Naive B cell (primary cell): Measurements from ENCODE around the gene MARF1. TPM values are rescaled to one million over a fixed set of nuclear protein-coding genes. Genes with fewer than 3 reads are reported as not detected.

Experiments
- ATAC-seq, 2 donors: fragments of 150-1000 bp; cut with Tn5 transposase; 2 replicates each; pipeline ENCODE4 v1.10.0; 2021; ENCODE audit warnings: low read depth in 2 of 2, mild to moderate bottlenecking in 2 of 2, moderate library complexity in 2 of 2
- DNase-seq: peaks from one replicate; pipeline ENCODE4 v3.0.0; 2022
- H3K27ac Mint-ChIP-seq, 6 donors: one replicate each; pipeline ENCODE4 v1.8.0; 2020 to 2022; ENCODE audit warnings: mild to moderate bottlenecking in 6 of 6, mixed read lengths in 6 of 6, moderate library complexity in 5 of 6, inconsistent platforms in 2 of 6
- H3K27me3 Mint-ChIP-seq, 3 donors: one replicate each; pipeline ENCODE4 v1.8.0; 2021 to 2022; ENCODE audit warnings: mixed read lengths in 3 of 3, mild to moderate bottlenecking in 1 of 3
- H3K36me3 Mint-ChIP-seq, 2 donors: one replicate each; pipeline ENCODE4 v1.8.0; 2020 to 2022; ENCODE audit warnings: mixed read lengths in 2 of 2, inconsistent platforms in 1 of 2, mild to moderate bottlenecking in 1 of 2
- H3K4me1 Mint-ChIP-seq, 3 donors: one replicate each; pipeline ENCODE4 v1.8.0; 2020 to 2022; ENCODE audit warnings: mixed read lengths in 3 of 3, inconsistent platforms in 1 of 3, mild to moderate bottlenecking in 1 of 3, moderate library complexity in 1 of 3
- H3K4me3 Mint-ChIP-seq, 8 donors: one replicate each; pipeline ENCODE4 v1.8.0; 2020 to 2022; ENCODE audit warnings: mild to moderate bottlenecking in 8 of 8, mixed read lengths in 8 of 8, moderate library complexity in 8 of 8, inconsistent platforms in 2 of 8
- H3K9me3 Mint-ChIP-seq, 7 donors: one replicate each; pipeline ENCODE4 v1.8.0; 2020 to 2022; ENCODE audit warnings: mixed read lengths in 7 of 7, mild to moderate bottlenecking in 5 of 7, inconsistent platforms in 2 of 7, moderate library complexity in 1 of 7
- polyA plus RNA-seq, 6 donors: library from polyadenylated mRNA; unstranded; fragments of 300-500 nt; fragmentation: Illumina TruSeq; gene quantifications; one replicate each; pipeline ENCODE4 v1.2.3, GENCODE V29; 2021; ENCODE audit warnings: low read depth in 6 of 6

MARF1 gene
- polyA plus RNA-seq, 6 donors from 2014 or later = 28.6 to 54.3 (median 34.5) TPM

GRCh38 chr16:15599303-15600070, 43.5 kb downstream of the MARF1 start:
- H3K27me3 Mint-ChIP-seq = no peaks in the 10 kb centered on the region
- H3K9me3 Mint-ChIP-seq = no peaks in the 10 kb centered on the region
- peaks cover 65 to 66% of the 10 kb centered on the region in 2 donors for H3K36me3 Mint-ChIP-seq
- ATAC-seq = no peak
- H3K27ac Mint-ChIP-seq = peak overlapping the region in 2 of 6 donors; percentile 16 to 62
- H3K4me1 Mint-ChIP-seq = peaks cover 12 to 23% (median 16%) of the 10 kb centered on the region in 3 donors
- no peak overlapping the region for H3K4me3 Mint-ChIP-seq
- no peak for DNase-seq

GRCh38 chr16:15598648-15599190, 44.2 kb downstream of the MARF1 start:
- H3K9me3 Mint-ChIP-seq = no peaks in the 10 kb centered on the region
- ATAC-seq (no peak), DNase-seq (no peak)
- H3K4me1 Mint-ChIP-seq = peaks cover 13 to 23% (median 16%) of the 10 kb centered on the region in 3 donors
- H3K36me3 Mint-ChIP-seq = peaks cover 60 to 68% of the 10 kb centered on the region in 2 donors
- peak overlapping the region in 2 of 6 donors; percentile 62 to 94 for H3K27ac Mint-ChIP-seq
- no peaks in the 10 kb centered on the region for H3K27me3 Mint-ChIP-seq
- H3K4me3 Mint-ChIP-seq = no peak overlapping the region

GRCh38 chr16:15597822-15598647, 44.9 kb downstream of the MARF1 start:
- Mint-ChIP-seq H3K9me3 (no peaks in the 10 kb centered on the region), H3K4me1 (peaks cover 13 to 23% (median 22%) of the 10 kb centered on the region in 3 donors), H3K27me3 (no peaks in the 10 kb centered on the region), H3K4me3 (no peak overlapping the region), H3K36me3 (peaks cover 53 to 63% of the 10 kb centered on the region in 2 donors), H3K27ac (peak overlapping the region in 3 of 6 donors; percentile 47 to 69 (median 62))
- ATAC-seq (no peak), DNase-seq (no peak)

- H3K36me3 Mint-ChIP-seq = peaks cover 48 to 58% of the 10 kb centered on the region in 2 donors
- H3K4me1 Mint-ChIP-seq = peaks cover 19 to 32% (median 30%) of the 10 kb centered on the region in 3 donors
- DNase-seq (no peak), ATAC-seq (no peak)
- H3K4me3 Mint-ChIP-seq = no peak overlapping the region
- no peaks in the 10 kb centered on the region for H3K9me3 Mint-ChIP-seq
- peak overlapping the region in 1 of 6 donors; percentile 40 for H3K27ac Mint-ChIP-seq
- no peaks in the 10 kb centered on the region for H3K27me3 Mint-ChIP-seq
Observed at GRCh38 chr16:15597135-15597534, 45.8 kb downstream of the MARF1 start.

GRCh38 chr16:15594711-15595320, 48.1 kb downstream of the MARF1 start:
- DNase-seq = no peak
- Mint-ChIP-seq H3K27me3 (no peaks in the 10 kb centered on the region), H3K9me3 (no peaks in the 10 kb centered on the region), H3K27ac (peak overlapping the region; percentile 11 to 92 (median 76)), H3K4me3 (no peak overlapping the region), H3K36me3 (peaks cover 28 to 35% of the 10 kb centered on the region in 2 donors), H3K4me1 (peaks cover 28 to 53% (median 48%) of the 10 kb centered on the region in 3 donors)
- no peak for ATAC-seq

- Mint-ChIP-seq H3K27ac (peak overlapping the region in 3 of 6 donors; percentile 65 to 92 (median 66)), H3K27me3 (no peaks in the 10 kb centered on the region), H3K9me3 (no peaks in the 10 kb centered on the region), H3K4me1 (peaks cover 33 to 60% (median 55%) of the 10 kb centered on the region in 3 donors), H3K36me3 (peaks cover 22 to 26% of the 10 kb centered on the region in 2 donors), H3K4me3 (peak overlapping the region in 4 of 8 donors; percentile 3 to 64 (median 10))
- DNase-seq (no peak), ATAC-seq (no peak)
Observed at GRCh38 chr16:15593235-15593634, 49.7 kb downstream of the MARF1 start.

- peak overlapping the region in 4 of 8 donors; percentile 5 to 53 (median 35) for H3K4me3 Mint-ChIP-seq
- H3K27me3 Mint-ChIP-seq = no peaks in the 10 kb centered on the region
- no peaks in the 10 kb centered on the region for H3K9me3 Mint-ChIP-seq
- H3K4me1 Mint-ChIP-seq = peaks cover 33 to 60% (median 55%) of the 10 kb centered on the region in 3 donors
- H3K27ac Mint-ChIP-seq = peak overlapping the region in 4 of 6 donors; percentile 47 to 92 (median 82)
- peak; percentile 18 for DNase-seq
- peaks cover 22 to 34% of the 10 kb centered on the region in 2 donors for H3K36me3 Mint-ChIP-seq
- no peak for ATAC-seq
Observed at GRCh38 chr16:15592324-15592723, 50.6 kb downstream of the MARF1 start.

- no peaks in the 10 kb centered on the region for H3K27me3 Mint-ChIP-seq
- ATAC-seq (no peak), DNase-seq (no peak)
- H3K9me3 Mint-ChIP-seq = peaks cover 2 to 19% (median 9%) of the 10 kb centered on the region in 7 donors
- H3K27ac Mint-ChIP-seq = peak overlapping the region in 2 of 6 donors; percentile 36 to 82
- peaks cover 18 to 29% (median 26%) of the 10 kb centered on the region in 3 donors for H3K4me1 Mint-ChIP-seq
- peaks cover 6 to 30% of the 10 kb centered on the region in 2 donors for H3K36me3 Mint-ChIP-seq
- peak overlapping the region in 1 of 8 donors; percentile 61 for H3K4me3 Mint-ChIP-seq
Observed at GRCh38 chr16:15587152-15587825, 55.7 kb downstream of the MARF1 start.

GRCh38 chr16:15586716-15587115, 56.2 kb downstream of the MARF1 start:
- Mint-ChIP-seq H3K27me3 (no peaks in the 10 kb centered on the region), H3K36me3 (peaks cover 6 to 30% of the 10 kb centered on the region in 2 donors), H3K4me3 (peak overlapping the region in 1 of 8 donors; percentile 61), H3K9me3 (peaks cover 2 to 19% (median 9%) of the 10 kb centered on the region in 7 donors), H3K27ac (peak overlapping the region in 1 of 6 donors; percentile 82), H3K4me1 (peaks cover 17 to 26% (median 24%) of the 10 kb centered on the region in 3 donors)
- ATAC-seq (no peak), DNase-seq (no peak)

- Mint-ChIP-seq H3K9me3 (peaks cover 2 to 19% (median 9%) of the 10 kb centered on the region in 7 donors), H3K4me1 (peaks cover 15 to 18% (median 16%) of the 10 kb centered on the region in 3 donors), H3K27ac (peak overlapping the region in 1 of 6 donors; percentile 74), H3K36me3 (peaks cover 6 to 30% of the 10 kb centered on the region in 2 donors), H3K27me3 (no peaks in the 10 kb centered on the region), H3K4me3 (no peak overlapping the region)
- ATAC-seq (no peak), DNase-seq (no peak)
Observed at GRCh38 chr16:15585956-15586355, 57.0 kb downstream of the MARF1 start.

- DNase-seq (no peak), ATAC-seq (no peak)
- Mint-ChIP-seq H3K36me3 (peaks cover 6 to 30% of the 10 kb centered on the region in 2 donors), H3K27me3 (no peaks in the 10 kb centered on the region), H3K9me3 (peaks cover 2 to 19% (median 9%) of the 10 kb centered on the region in 7 donors), H3K4me1 (peaks cover 0 to 3% (median 0%) of the 10 kb centered on the region in 3 donors), H3K4me3 (no peak overlapping the region), H3K27ac (no peak overlapping the region)
Observed at GRCh38 chr16:15583526-15583925, 59.4 kb downstream of the MARF1 start.

- Mint-ChIP-seq H3K9me3 (peaks cover 5 to 10% (median 8%) of the 10 kb centered on the region in 7 donors), H3K4me3 (no peak overlapping the region), H3K27me3 (no peaks in the 10 kb centered on the region), H3K36me3 (peaks cover 6 to 10% of the 10 kb centered on the region in 2 donors), H3K27ac (peak overlapping the region in 1 of 6 donors; percentile 73), H3K4me1 (peaks cover 0 to 8% (median 5%) of the 10 kb centered on the region in 3 donors)
- no peak for ATAC-seq
- no peak for DNase-seq
Observed at GRCh38 chr16:15581127-15581815, 61.7 kb downstream of the MARF1 start.
